Measurements from ENCODE around the gene PFAS.
"Not testable (repeated sequence)": the region's sequence is repeated elsewhere in the genome, so short reads cannot be mapped to it uniquely, and the experiment has no call there.

The PFAS gene

DNA sequence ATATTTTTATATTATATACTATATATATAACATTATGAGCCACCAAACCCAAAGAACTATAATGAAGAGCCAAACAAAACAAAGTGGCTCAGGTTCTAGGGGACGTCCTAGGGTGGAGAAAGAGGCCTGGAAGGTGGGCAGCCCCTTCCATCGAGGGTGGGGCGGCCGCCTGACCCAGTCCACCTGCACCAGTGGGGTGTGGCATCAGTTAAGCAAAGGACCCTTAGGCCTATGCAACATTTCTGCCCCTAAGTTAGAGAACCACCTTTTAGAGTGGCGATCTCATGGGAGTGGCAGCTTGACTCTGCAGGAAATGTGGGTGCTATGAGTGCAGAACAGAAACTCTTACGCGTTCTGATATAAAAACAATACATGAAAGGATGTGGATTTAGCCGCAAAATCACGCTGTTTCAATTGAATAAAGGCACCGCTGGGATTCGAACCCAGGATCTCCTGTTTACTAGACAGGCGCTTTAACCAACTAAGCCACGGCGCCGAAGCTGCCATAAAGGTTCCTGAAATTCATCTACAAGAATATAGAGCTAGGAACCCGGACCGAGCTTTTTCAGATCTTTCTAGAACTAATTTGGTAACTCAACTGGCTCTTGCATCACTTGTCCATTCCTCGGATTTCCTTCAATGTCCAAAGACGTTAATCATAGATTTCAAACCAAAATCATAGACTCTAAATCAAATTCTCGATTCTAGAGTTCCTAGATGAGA lies 23.1 kb upstream of the PFAS start:
- DNase-seq (ENCODE audit: low read depth), result no peak

- DNase-seq (ENCODE audit: low read depth), result no peak
These were observed 22.4 kb upstream of the PFAS start for GRCh38 chr17:8226536-8227237.

GRCh38 chr17:8227238-8227581 lies 21.9 kb upstream of the PFAS start:
- DNase-seq (ENCODE audit: low read depth), result no peak

- no peak for DNase-seq (ENCODE audit: low read depth)
These were observed 17.4 kb upstream of the PFAS start for GRCh38 chr17:8231701-8232100.

DNA sequence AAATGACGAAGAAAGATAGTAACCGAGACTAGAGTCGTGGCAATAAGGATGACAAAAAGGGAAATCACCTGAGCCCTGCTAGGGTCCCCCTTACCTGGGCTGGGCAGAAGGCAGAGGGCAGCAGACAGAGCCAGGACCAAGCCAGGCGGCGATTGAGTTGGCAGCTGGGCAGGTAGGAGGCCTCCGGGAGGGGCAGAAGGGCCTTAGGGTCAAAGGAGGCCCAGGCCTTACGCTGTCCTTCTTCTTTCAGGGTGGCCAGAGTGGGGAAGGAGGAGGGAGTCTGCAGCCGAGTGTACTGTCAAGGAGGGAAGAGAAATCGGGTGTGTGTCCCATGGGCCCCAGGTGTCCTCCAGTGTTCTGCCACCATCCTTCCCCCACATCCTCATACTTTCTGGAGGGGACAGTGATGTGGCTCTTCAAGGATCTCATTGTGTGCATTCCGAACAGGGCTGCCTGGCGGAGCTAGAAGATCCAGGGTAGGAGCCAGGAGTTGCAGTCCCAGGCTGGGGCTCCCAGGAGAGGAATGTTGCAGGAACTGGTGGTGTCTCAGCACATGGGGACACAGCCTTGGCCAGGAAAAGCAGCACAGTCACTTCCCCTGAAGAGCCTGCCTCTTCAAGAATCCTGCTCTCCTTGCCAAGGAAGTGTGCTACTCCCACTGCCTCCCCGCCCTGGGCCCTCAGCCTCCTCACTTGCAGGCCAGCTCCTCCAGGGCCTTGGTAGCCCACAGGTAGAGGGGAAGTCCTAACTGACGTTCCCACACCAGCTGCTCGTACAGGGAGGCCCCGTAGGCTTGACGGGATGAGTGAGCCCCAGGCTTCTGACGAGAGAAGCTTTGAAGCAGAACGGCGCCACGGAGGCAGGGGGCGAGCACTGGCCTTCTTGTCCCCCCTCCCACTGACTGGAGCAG lies 14.5 kb upstream of the PFAS start:
- no peak for DNase-seq (ENCODE audit: low read depth)

- no peak for DNase-seq (ENCODE audit: low read depth)
These were observed 13.4 kb upstream of the PFAS start for GRCh38 chr17:8235676-8236075.

DNA sequence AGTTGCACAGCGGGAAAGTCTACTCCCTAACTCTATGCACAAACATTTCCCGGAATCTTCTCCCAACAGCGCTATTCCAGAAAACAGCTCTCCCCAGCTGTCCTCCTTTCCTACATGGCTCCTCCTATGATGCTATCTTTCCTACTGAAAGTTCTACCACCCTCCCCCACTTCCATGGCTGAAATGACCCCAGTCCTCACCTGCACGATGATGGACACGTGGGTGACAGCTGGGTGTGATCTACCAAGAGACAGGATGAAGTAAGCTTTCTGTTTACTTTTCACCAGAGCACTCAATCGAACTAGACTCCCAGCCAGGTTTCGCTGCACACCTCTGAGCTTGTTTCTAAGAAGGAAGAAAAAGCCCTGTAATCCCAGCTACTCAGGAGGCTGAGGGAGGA lies 11.9 kb upstream of the PFAS start:
- DNase-seq (ENCODE audit: low read depth), result no peak

DNA sequence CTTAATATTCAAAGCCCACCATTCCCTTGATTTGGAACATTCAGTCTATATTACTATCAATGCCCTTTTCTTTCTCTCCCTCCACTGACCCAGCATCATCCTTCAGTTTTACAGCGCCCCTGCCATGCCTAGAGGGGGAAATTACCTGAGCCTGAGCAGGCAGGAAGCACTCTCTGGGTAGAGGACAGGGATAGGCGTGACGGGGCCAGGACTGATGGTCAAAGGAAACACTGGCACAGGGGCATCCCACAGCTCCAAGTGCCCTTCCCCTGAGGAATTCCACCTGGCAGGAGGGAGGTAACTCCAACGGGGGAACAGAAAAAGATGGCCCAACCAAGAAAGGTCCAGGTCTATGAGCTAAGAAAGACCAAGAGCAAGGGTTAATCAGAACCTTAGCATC lies 11.2 kb upstream of the PFAS start:
- no peak for DNase-seq (ENCODE audit: low read depth)

DNA sequence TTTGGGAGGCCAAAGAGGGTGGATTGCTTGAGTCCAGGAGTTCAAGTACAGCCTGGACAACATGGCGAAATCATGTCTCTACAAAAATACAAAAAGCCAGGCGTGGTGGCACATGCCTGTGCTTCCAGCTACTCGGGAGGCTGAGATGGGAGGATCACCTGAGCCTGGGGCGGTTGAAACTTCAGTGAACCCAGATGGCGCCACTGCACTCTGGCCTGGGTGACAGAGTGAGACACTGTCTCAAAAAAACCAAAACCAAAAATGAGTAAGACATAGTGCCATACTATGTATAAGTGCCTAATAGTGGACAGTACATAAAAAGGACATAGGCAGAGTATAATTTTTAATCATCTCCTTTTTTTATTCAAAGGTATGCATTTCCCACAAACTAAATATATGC lies 5.3 kb upstream of the PFAS start:
- no peak for DNase-seq (ENCODE audit: low read depth)

GRCh38 chr17:8244768-8245167 lies 4.3 kb upstream of the PFAS start:
- DNase-seq (ENCODE audit: low read depth), result no peak

DNA sequence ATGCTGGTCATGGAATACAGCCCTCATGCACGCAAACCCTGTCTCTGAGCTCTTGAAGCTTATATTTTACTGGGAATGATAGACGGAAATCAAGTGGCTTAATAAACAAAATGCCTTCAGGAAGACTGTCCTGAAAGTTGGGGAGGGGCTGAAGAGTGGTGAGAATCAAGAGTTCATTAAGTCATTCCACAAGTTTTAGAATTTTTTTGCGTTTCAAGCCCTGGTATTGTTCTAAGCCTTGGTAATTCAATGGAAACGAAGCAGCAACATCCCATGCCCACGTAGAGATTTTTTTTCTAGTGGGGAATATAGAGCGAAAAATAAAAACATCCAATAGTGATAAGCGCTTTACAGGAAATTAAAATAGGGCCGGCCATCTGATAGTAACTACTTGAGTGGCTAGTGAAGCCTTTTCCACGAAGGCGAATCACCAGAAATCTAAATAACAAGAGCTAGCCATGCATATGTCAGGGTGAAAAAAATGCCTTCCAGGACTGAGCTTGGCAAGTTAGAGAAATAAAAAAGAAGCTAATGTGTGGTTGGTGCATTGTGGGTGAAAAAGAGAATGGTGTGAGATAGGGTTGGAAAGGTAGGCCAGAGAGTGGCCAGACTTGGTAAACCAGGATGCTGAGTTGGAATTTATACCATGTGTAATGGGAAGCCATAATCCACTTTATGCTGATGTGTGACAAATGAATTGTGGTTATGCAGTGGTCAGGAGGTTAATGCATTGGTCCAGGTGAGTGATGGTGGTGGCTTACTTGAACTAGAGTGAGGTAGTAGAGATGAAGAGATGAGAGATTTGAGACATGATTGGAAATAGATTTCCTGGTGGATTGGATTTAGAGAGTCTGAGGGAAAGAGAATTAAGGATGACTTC lies 772 bp downstream of the PFAS start:
- no peak for DNase-seq (ENCODE audit: low read depth)

- DNase-seq (ENCODE audit: low read depth), result not testable (repeated sequence)
These were observed 2.3 kb downstream of the PFAS start for GRCh38 chr17:8251411-8251810.

DNA sequence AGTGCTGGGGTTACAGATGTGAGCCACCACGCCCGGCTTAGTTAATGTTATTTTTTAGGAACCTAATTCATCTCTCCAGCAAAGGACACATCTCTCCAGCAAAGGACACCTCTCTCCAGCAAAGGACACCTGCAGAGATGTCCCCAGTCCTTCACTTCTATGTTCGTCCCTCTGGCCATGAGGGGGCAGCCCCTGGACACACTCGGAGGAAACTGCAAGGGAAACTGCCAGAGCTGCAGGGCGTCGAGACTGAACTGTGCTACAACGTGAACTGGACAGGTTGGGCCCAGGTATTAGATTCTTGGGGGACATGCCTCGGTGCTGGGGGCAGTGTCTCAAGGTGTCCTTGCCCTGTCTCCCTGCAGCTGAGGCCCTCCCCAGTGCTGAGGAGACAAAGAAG lies 4.7 kb downstream of the PFAS start:
- DNase-seq (ENCODE audit: low read depth), result no peak

DNA sequence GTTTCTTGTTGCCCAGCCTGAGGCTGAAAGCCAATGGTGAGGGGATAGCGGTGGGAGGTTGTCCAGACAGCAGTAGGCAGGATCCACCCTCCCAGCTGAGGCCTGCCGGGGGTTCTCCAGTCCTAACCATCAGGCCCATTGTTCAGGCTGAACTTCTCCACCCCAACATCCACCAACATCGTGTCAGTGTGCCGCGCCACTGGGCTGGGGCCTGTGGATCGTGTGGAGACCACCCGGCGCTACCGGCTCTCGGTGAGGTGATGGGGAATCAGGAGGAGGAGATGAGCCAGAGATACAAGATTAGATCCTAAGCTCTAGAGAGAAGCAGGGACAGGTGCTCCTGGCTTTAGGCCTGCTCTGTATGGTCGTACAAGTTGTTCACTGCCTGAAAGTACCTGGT lies 5.8 kb downstream of the PFAS start:
- no peak for DNase-seq (ENCODE audit: low read depth)

DNA sequence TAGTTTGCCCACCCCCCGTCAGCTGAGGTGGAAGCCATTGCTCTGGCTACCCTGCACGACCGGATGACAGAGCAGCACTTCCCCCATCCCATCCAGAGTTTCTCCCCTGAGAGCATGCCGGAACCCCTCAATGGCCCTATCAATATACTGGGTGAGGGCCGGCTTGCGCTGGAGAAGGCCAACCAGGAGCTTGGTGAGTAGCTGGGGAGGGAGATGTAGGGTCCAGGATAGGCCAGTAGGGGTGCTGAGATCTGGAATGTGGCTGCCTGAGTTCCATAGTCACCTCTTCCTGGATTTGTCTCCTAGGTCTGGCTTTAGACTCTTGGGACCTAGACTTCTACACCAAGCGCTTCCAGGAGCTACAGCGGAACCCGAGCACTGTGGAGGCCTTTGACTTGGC lies 6.4 kb downstream of the PFAS start:
- DNase-seq (ENCODE audit: low read depth), result no peak

DNA sequence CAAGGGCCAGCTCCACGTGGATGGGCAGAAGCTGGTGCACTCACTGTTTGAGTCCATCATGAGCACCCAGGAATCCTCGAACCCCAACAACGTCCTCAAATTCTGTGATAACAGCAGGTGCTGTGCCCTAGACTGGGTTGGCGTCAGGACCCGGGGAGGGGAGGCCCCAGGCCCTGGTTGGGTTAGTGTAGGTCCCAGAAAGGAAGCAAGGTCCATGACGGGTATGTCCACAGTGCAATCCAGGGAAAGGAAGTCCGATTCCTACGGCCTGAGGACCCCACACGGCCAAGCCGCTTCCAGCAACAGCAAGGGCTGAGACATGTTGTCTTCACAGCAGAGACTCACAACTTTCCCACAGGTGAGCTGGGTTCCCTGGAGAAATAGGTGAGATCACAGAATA lies 7.2 kb downstream of the PFAS start:
- DNase-seq (ENCODE audit: low read depth), result no peak

GRCh38 chr17:8256691-8257090 lies 7.6 kb downstream of the PFAS start:
- DNase-seq (ENCODE audit: low read depth), result no peak

DNA sequence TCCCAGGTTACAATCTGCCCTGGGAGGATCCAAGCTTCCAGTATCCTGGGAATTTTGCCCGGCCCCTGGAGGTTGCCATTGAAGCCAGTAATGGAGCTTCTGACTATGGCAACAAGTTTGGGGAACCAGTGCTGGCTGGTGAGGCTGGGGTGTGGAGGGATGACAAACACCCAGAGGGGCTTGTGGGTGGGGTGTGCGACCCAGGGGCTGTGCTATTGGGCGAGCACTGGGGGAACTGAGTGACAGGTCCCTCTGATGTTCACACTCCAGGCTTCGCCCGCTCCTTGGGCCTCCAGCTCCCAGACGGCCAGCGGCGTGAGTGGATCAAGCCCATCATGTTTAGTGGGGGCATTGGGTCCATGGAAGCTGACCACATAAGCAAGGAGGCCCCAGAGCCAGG lies 8.7 kb downstream of the PFAS start:
- DNase-seq (ENCODE audit: low read depth), result no peak

DNA sequence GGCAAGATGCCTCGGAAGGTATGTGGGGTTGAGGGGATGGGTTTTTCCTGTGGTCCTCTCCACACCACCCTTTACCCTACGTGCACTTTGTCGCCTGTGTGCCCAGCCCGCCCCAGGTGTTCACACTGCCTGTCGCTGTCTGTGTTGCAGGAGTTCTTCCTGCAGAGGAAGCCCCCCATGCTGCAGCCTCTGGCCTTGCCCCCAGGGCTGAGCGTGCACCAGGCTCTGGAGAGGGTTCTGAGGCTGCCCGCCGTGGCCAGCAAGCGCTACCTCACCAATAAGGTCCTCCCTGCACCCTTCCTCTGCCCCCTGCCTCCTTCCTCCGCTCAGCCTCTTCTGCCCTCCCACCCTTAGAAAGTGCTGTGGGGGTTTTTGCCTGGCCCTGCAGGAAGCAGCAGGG lies 15.2 kb downstream of the PFAS start:
- DNase-seq (ENCODE audit: low read depth), result no peak

GRCh38 chr17:8264836-8265542 lies 15.9 kb downstream of the PFAS start:
- no peak for DNase-seq (ENCODE audit: low read depth)

All from stimulated activated CD8-positive, alpha-beta memory T cell treated with anti-CD3 and anti-CD28 coated beads, Interleukin-12 subunit alpha, Interleukin-12 subunit beta, amount 100 ng/mL, for 4 hours (primary cell).